Measurements from ENCODE around the gene USP50.
"Not testable (repeated sequence)": the region's sequence is repeated elsewhere in the genome, so short reads cannot be mapped to it uniquely, and the experiment has no call there.

USP50 gene

GRCh38 chr15:50503144-50503543 lies 43.3 kb downstream of the USP50 start:
- no peak for DNase-seq (ENCODE audit: low read depth)

- no peak for DNase-seq (ENCODE audit: low read depth)
Measured at GRCh38 chr15:50501815-50502214, 44.7 kb downstream of the USP50 start.

- DNase-seq (ENCODE audit: low read depth), result no peak
Measured at GRCh38 chr15:50500352-50500751, 46.1 kb downstream of the USP50 start.

GRCh38 chr15:50496692-50497091 lies 49.8 kb downstream of the USP50 start:
- DNase-seq (ENCODE audit: low read depth), result no peak

GRCh38 chr15:50494547-50494946 lies 51.9 kb downstream of the USP50 start:
- not testable (repeated sequence) for DNase-seq (ENCODE audit: low read depth)

- DNase-seq (ENCODE audit: low read depth), result no peak
Measured at GRCh38 chr15:50493625-50494024, 52.8 kb downstream of the USP50 start.

GRCh38 chr15:50487287-50487686 lies 59.2 kb downstream of the USP50 start:
- DNase-seq (ENCODE audit: low read depth), result no peak

- DNase-seq (ENCODE audit: low read depth), result no peak
Measured at GRCh38 chr15:50485389-50485788, 61.1 kb downstream of the USP50 start.

GRCh38 chr15:50484781-50485180 lies 61.7 kb downstream of the USP50 start:
- no peak for DNase-seq (ENCODE audit: low read depth)

GRCh38 chr15:50476143-50476542 lies 70.3 kb downstream of the USP50 start:
- no peak for DNase-seq (ENCODE audit: low read depth)

- no peak for DNase-seq (ENCODE audit: low read depth)
Measured at GRCh38 chr15:50471072-50471471, 75.4 kb downstream of the USP50 start.

GRCh38 chr15:50463423-50464358 lies 82.8 kb downstream of the USP50 start:
- no peak for DNase-seq (ENCODE audit: low read depth)

GRCh38 chr15:50458348-50459112 lies 87.9 kb downstream of the USP50 start:
- no peak for DNase-seq (ENCODE audit: low read depth)

- no peak for DNase-seq (ENCODE audit: low read depth)
Measured at GRCh38 chr15:50452927-50453326, 93.5 kb downstream of the USP50 start.

Data from stimulated activated CD8-positive, alpha-beta memory T cell treated with anti-CD3 and anti-CD28 coated beads, Interleukin-12 subunit alpha, Interleukin-12 subunit beta, amount 100 ng/mL, for 4 hours (primary cell).